ENCODE results near the gene TPRG1.

TPRG1 gene

DNA sequence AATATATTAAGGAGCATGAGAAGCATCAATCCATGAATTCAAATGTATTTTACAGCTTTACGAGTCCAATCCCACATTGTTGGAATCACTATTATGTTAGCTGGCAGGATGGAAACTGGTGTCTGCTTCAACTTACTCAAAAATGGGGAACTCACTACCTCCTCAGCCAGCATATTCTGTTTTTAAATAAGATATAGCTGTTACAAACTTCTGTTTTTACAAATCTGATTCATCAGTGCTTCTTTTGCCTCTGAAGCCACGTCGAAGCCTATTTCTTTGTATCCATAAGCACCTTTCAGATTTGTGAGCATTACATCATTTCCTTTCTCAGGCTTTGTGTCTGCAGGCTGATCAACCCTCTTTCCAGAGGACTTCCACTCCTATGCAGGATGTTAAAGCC lies 105.9 kb downstream of the TPRG1 start:
- H3K36me3 ChIP-seq (ENCODE audit: control insufficient read depth in 2 of 2, insufficient read depth in 2 of 2, low read length in 2 of 2), result no peaks in the 10 kb centered on the region
- H3K4me3 ChIP-seq (ENCODE audit: low read length in 2 of 2), result no peak overlapping the region
- H3K9ac ChIP-seq (ENCODE audit: low read length in 2 of 2), result no peak overlapping the region
- H3K4me1 ChIP-seq (ENCODE audit: control insufficient read depth, insufficient read depth, low read length), result no peaks in the 10 kb centered on the region
- H3K27ac ChIP-seq (ENCODE audit: low read length), result no peak overlapping the region
- H3K9me3 ChIP-seq (ENCODE audit: control insufficient read depth in 2 of 2, low read length in 2 of 2), result no peaks in the 10 kb centered on the region
- H3K27me3 ChIP-seq (ENCODE audit: control insufficient read depth in 1 of 2, insufficient read depth in 2 of 2, low read length in 2 of 2), result no peaks in the 10 kb centered on the region

DNA sequence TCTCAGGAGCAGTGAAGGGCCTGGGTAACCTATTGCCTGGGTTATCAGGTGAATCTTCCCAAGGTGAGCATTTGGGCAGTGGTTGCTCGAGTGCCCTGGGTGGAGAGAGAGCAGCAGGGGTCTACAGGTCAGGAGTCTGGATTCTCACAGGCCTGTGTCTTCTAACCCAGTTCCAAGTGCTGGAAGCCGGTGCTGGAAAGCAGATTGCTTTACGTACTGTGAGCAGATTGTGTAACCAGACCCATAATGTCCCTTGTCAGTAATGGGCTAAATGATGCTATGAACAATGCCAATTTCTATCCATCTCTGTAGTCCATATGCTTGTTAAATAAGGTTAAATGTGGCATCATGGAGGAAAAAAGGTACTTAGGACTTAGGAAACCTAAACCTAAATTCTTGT lies 106.5 kb downstream of the TPRG1 start:
- Histone ChIP-seq H3K9ac (ENCODE audit: low read length in 2 of 2) (no peak overlapping the region), H3K36me3 (ENCODE audit: control insufficient read depth in 2 of 2, insufficient read depth in 2 of 2, low read length in 2 of 2) (no peaks in the 10 kb centered on the region), H3K4me3 (ENCODE audit: low read length in 2 of 2) (no peak overlapping the region), H3K9me3 (ENCODE audit: control insufficient read depth in 2 of 2, low read length in 2 of 2) (no peaks in the 10 kb centered on the region), H3K4me1 (ENCODE audit: control insufficient read depth, insufficient read depth, low read length) (no peaks in the 10 kb centered on the region), H3K27me3 (ENCODE audit: control insufficient read depth in 1 of 2, insufficient read depth in 2 of 2, low read length in 2 of 2) (no peaks in the 10 kb centered on the region), H3K27ac (ENCODE audit: low read length) (no peak overlapping the region)

DNA sequence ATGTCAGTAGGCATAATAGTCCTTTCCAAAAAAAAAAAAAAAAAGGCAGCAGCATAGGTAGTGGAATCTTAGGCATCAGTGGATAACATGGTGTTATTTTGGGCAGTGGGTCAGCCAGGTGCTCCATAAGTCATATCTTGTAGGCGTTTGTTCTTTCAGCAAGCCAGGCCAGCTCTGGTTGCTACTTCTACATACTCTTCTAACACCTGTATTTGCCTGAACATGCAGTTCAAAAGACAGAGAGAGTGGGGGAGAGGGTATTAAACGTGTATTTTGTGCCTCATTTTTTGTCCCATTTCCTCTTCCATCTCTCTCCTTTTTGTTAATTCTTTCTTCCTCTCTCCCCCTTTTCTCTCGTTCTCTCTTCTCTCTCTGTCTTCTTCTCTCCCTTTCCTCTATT lies 110.4 kb downstream of the TPRG1 start:
- H3K9me3 ChIP-seq (ENCODE audit: control insufficient read depth in 2 of 2, low read length in 2 of 2), result no peaks in the 10 kb centered on the region
- H3K27ac ChIP-seq (ENCODE audit: low read length), result no peak overlapping the region
- H3K36me3 ChIP-seq (ENCODE audit: control insufficient read depth in 2 of 2, insufficient read depth in 2 of 2, low read length in 2 of 2), result no peaks in the 10 kb centered on the region
- H3K9ac ChIP-seq (ENCODE audit: low read length in 2 of 2), result no peak overlapping the region
- no peaks in the 10 kb centered on the region for H3K27me3 ChIP-seq (ENCODE audit: control insufficient read depth in 1 of 2, insufficient read depth in 2 of 2, low read length in 2 of 2)
- no peaks in the 10 kb centered on the region for H3K4me1 ChIP-seq (ENCODE audit: control insufficient read depth, insufficient read depth, low read length)
- no peak overlapping the region for H3K4me3 ChIP-seq (ENCODE audit: low read length in 2 of 2)

DNA sequence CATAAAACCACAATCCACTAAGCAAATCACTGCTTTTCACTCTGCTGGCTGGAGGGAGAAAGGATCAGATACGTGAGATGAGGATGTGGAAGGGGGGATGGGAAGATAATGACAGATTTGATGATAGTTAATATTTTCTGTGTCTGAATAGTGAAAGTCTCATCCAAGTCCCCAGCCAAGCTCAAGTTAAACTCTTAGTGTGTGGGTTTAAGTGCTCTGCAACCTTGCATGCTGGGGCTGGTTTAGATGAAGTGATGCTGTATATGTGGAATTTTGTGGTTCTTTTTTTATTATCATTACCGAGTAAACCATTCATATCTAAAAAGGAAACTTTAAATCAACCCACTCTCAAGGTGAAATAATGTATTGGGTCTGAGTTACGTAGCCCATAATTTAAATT lies 111.0 kb downstream of the TPRG1 start:
- H3K4me1 ChIP-seq (ENCODE audit: control insufficient read depth, insufficient read depth, low read length), result no peaks in the 10 kb centered on the region
- H3K4me3 ChIP-seq (ENCODE audit: low read length in 2 of 2), result no peak overlapping the region
- H3K9ac ChIP-seq (ENCODE audit: low read length in 2 of 2), result no peak overlapping the region
- H3K27ac ChIP-seq (ENCODE audit: low read length), result no peak overlapping the region
- H3K36me3 ChIP-seq (ENCODE audit: control insufficient read depth in 2 of 2, insufficient read depth in 2 of 2, low read length in 2 of 2), result no peaks in the 10 kb centered on the region
- no peaks in the 10 kb centered on the region for H3K9me3 ChIP-seq (ENCODE audit: control insufficient read depth in 2 of 2, low read length in 2 of 2)
- H3K27me3 ChIP-seq (ENCODE audit: control insufficient read depth in 1 of 2, insufficient read depth in 2 of 2, low read length in 2 of 2), result no peaks in the 10 kb centered on the region

DNA sequence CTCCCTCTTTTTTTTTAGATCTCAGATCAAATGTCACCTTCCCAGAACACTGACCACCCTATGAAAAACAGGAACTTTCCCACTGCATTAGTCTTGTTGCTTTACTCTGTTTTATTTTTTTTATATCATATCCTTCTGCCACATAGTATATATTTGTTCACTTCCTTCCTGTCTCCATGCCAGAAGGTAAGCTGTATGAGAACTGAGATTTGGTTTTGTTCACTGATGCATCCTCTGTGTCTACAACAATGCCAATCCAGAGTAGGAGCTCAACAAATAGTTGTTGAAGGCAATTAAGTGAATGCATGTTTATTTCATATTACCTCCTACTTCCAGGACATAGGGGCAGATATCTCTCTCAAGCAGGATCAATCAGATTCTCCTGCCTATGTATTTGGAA lies 114.4 kb downstream of the TPRG1 start:
- Histone ChIP-seq H3K4me1 (ENCODE audit: control insufficient read depth, insufficient read depth, low read length) (no peaks in the 10 kb centered on the region), H3K9me3 (ENCODE audit: control insufficient read depth in 2 of 2, low read length in 2 of 2) (no peaks in the 10 kb centered on the region), H3K27ac (ENCODE audit: low read length) (no peak overlapping the region), H3K4me3 (ENCODE audit: low read length in 2 of 2) (no peak overlapping the region), H3K27me3 (ENCODE audit: control insufficient read depth in 1 of 2, insufficient read depth in 2 of 2, low read length in 2 of 2) (no peaks in the 10 kb centered on the region), H3K9ac (ENCODE audit: low read length in 2 of 2) (no peak overlapping the region), H3K36me3 (ENCODE audit: control insufficient read depth in 2 of 2, insufficient read depth in 2 of 2, low read length in 2 of 2) (no peaks in the 10 kb centered on the region)

DNA sequence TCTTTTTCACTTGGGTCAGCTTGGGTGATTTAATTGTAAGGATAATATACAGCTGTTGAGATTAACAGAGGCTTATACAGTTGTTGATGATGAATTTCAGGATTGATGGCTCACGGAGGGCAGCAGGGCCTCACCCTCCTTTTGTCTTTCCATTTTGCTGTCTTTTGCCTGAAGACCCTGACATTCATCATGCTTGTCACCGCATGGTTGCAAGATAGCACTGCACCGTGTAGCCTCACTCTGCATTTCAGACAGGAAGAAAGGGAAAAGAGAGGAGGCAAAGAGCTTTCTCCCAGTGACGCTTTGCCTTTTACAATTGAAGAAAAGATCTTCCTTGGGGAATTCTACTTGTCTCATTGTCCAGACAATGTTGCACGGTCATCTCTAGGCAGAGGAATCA lies 115.1 kb downstream of the TPRG1 start:
- H3K9ac ChIP-seq (ENCODE audit: low read length in 2 of 2), result no peak overlapping the region
- H3K27ac ChIP-seq (ENCODE audit: low read length), result no peak overlapping the region
- no peak overlapping the region for H3K4me3 ChIP-seq (ENCODE audit: low read length in 2 of 2)
- no peaks in the 10 kb centered on the region for H3K36me3 ChIP-seq (ENCODE audit: control insufficient read depth in 2 of 2, insufficient read depth in 2 of 2, low read length in 2 of 2)
- H3K4me1 ChIP-seq (ENCODE audit: control insufficient read depth, insufficient read depth, low read length), result no peaks in the 10 kb centered on the region
- H3K27me3 ChIP-seq (ENCODE audit: control insufficient read depth in 1 of 2, insufficient read depth in 2 of 2, low read length in 2 of 2), result no peaks in the 10 kb centered on the region
- H3K9me3 ChIP-seq (ENCODE audit: control insufficient read depth in 2 of 2, low read length in 2 of 2), result no peaks in the 10 kb centered on the region

DNA sequence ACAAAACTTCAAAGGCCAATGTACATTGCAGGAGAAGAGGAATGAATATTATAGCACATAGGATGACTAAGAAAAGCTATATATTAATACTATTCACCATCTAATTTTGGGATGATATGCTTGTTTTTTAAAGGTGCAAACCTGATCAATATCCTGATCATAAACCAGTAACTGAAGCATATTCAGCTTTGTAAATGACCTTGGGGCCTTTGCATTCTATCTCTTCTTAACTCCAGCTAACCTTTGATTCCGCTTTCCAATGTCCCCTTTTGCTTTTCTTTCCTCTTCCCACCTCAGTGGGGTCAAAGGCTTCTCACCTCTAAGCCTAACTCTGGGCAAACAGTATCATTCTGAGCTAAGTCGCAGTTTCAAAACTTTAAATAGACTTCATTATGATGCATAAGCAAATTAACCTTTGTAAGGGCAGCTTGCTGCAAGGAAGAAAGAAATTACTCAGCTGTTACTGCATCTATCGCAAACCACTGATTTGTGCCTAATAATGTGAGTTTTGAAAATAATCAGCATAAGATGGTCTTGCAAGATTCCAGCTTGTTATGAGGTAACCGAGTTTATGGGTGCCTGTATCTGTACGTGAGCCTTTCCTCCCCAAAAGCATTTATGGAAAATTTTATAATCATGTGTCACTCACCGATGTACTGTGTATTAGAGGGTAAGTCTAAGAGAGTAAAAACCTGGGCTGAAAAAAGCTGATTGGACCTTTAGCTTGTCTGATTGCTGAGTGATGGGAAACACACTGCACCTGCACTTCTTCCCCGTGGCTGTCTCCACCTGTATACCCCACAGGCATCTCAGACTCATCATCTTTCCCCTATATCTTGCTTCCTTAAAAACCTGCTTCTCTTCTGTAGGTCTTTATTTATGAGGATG lies 116.8 kb downstream of the TPRG1 start:
- H3K9ac ChIP-seq (ENCODE audit: low read length in 2 of 2), result no peak overlapping the region
- H3K36me3 ChIP-seq (ENCODE audit: control insufficient read depth in 2 of 2, insufficient read depth in 2 of 2, low read length in 2 of 2), result no peaks in the 10 kb centered on the region
- no peak overlapping the region for H3K4me3 ChIP-seq (ENCODE audit: low read length in 2 of 2)

DNA sequence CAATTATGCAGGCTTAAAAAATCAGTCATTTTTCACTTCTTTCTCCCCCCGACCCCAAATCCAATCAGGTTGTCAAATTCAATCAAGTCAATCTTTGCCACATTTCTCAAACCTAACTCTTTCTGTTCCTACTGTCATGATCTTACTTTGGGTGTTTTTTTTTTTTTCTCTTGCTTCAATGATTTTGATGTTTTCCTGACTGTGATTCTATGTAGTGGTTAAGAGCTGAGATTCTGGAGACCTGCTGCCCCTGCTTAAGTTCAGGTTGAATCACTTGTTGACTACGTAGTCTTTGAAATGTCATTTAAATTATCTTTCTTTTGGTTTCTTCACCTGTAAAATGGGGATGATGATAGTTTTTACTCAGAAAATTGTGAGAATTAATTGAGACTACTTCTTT lies 117.5 kb downstream of the TPRG1 start:
- no peak overlapping the region for H3K27ac ChIP-seq (ENCODE audit: low read length)
- no peaks in the 10 kb centered on the region for H3K9me3 ChIP-seq (ENCODE audit: control insufficient read depth in 2 of 2, low read length in 2 of 2)
- no peaks in the 10 kb centered on the region for H3K27me3 ChIP-seq (ENCODE audit: control insufficient read depth in 1 of 2, insufficient read depth in 2 of 2, low read length in 2 of 2)
- H3K9ac ChIP-seq (ENCODE audit: low read length in 2 of 2), result no peak overlapping the region
- H3K4me1 ChIP-seq (ENCODE audit: control insufficient read depth, insufficient read depth, low read length), result no peaks in the 10 kb centered on the region
- no peak overlapping the region for H3K4me3 ChIP-seq (ENCODE audit: low read length in 2 of 2)
- H3K36me3 ChIP-seq (ENCODE audit: control insufficient read depth in 2 of 2, insufficient read depth in 2 of 2, low read length in 2 of 2), result no peaks in the 10 kb centered on the region

More for the DNA sequence above, 116.8 kb downstream of the TPRG1 start:
- H3K4me1 ChIP-seq (ENCODE audit: control insufficient read depth, insufficient read depth, low read length), result no peaks in the 10 kb centered on the region
- no peaks in the 10 kb centered on the region for H3K9me3 ChIP-seq (ENCODE audit: control insufficient read depth in 2 of 2, low read length in 2 of 2)
- H3K27ac ChIP-seq (ENCODE audit: low read length), result no peak overlapping the region
- no peaks in the 10 kb centered on the region for H3K27me3 ChIP-seq (ENCODE audit: control insufficient read depth in 1 of 2, insufficient read depth in 2 of 2, low read length in 2 of 2)

DNA sequence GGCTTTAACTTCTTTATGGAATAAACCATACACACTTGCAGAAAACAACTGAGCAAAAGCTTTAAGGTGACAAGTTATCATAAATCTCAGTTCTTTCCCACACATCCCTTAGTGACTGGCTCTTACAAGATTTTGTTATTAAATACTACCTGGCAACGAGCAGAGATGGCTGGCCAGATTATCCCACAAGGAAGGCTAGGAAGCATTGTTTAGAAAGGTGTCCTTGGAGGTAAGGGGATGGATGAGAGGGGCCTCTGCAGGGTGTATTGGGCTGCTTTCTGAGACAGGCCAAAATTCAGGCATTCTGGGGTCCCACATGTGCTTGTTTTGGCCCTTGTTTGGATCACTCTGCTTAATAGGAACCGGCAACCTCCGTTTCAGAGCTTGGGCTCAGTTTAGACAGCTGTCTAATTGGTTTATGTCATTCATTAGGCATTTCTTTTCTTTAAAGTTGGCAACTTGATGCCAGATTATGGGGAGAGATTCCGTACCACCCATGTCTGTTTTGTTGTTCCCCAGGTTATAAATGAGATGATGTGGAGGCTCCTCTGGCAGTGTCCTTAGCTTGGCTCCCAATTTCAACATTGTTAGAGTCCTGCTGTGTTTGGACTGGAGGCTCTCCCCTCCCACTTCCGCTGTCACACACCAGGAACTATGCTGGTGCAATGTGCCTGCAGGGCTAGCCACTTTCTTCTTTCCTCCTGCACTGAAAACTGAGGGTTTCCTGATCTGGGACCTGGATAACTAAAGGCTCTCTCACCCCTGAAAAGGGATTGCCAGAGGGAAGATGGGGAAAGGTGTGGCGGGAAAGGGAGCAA lies 121.1 kb downstream of the TPRG1 start:
- no peak overlapping the region for H3K27ac ChIP-seq (ENCODE audit: low read length)
- no peaks in the 10 kb centered on the region for H3K36me3 ChIP-seq (ENCODE audit: control insufficient read depth in 2 of 2, insufficient read depth in 2 of 2, low read length in 2 of 2)
- no peak overlapping the region for H3K4me3 ChIP-seq (ENCODE audit: low read length in 2 of 2)
- H3K9ac ChIP-seq (ENCODE audit: low read length in 2 of 2), result no peak overlapping the region
- no peaks in the 10 kb centered on the region for H3K4me1 ChIP-seq (ENCODE audit: control insufficient read depth, insufficient read depth, low read length)
- H3K9me3 ChIP-seq (ENCODE audit: control insufficient read depth in 2 of 2, low read length in 2 of 2), result no peaks in the 10 kb centered on the region
- H3K27me3 ChIP-seq (ENCODE audit: control insufficient read depth in 1 of 2, insufficient read depth in 2 of 2, low read length in 2 of 2), result no peaks in the 10 kb centered on the region

DNA sequence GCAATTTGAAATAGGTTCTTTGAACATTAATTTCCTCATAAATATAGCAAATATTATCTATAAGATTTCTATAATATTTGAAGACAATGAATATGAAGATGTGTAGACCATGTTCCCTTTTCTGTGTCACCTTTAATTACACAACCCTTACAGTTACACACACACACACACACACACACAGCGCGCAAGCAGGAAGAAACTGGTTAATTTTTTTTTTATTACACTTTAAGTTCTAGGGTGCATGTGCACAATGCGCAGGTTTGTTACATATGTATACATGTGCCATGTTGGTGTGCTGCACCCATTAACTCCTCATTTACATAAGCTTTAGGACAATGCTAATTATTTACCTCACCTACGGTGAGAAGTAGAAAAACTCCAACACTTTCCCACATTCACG lies 122.9 kb downstream of the TPRG1 start:
- no peak overlapping the region for H3K9ac ChIP-seq (ENCODE audit: low read length in 2 of 2)
- no peaks in the 10 kb centered on the region for H3K36me3 ChIP-seq (ENCODE audit: control insufficient read depth in 2 of 2, insufficient read depth in 2 of 2, low read length in 2 of 2)
- H3K27ac ChIP-seq (ENCODE audit: low read length), result no peak overlapping the region
- no peaks in the 10 kb centered on the region for H3K27me3 ChIP-seq (ENCODE audit: control insufficient read depth in 1 of 2, insufficient read depth in 2 of 2, low read length in 2 of 2)
- no peak overlapping the region for H3K4me3 ChIP-seq (ENCODE audit: low read length in 2 of 2)
- no peaks in the 10 kb centered on the region for H3K4me1 ChIP-seq (ENCODE audit: control insufficient read depth, insufficient read depth, low read length)
- no peaks in the 10 kb centered on the region for H3K9me3 ChIP-seq (ENCODE audit: control insufficient read depth in 2 of 2, low read length in 2 of 2)

DNA sequence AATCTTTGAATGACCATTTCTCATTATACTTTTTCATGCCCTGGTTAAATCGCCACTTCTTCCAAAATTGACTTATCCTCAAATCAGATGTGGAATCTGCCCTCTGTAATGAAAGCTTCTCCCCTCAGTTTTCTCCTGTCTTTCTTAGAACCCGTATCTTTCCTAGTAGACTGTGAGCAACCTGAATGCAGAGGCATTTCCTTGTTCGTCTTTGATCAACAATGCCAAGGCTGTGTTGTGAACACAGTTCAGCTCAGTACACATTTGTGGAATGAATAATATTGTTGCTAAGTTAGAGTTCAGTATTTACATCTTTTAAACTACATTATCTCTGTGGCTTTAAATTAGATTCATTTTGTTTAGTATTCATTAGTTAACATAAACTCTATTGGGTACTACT lies 123.3 kb downstream of the TPRG1 start:
- Histone ChIP-seq H3K4me1 (ENCODE audit: control insufficient read depth, insufficient read depth, low read length) (no peaks in the 10 kb centered on the region), H3K9me3 (ENCODE audit: control insufficient read depth in 2 of 2, low read length in 2 of 2) (no peaks in the 10 kb centered on the region), H3K27ac (ENCODE audit: low read length) (no peak overlapping the region), H3K9ac (ENCODE audit: low read length in 2 of 2) (no peak overlapping the region), H3K27me3 (ENCODE audit: control insufficient read depth in 1 of 2, insufficient read depth in 2 of 2, low read length in 2 of 2) (no peaks in the 10 kb centered on the region), H3K36me3 (ENCODE audit: control insufficient read depth in 2 of 2, insufficient read depth in 2 of 2, low read length in 2 of 2) (no peaks in the 10 kb centered on the region), H3K4me3 (ENCODE audit: low read length in 2 of 2) (no peak overlapping the region)

Measured in stomach smooth muscle (tissue), 2 donors.